GM23338 (cell line): ENCODE data around the gene HPS5. TPM values are rescaled to one million over a fixed set of nuclear protein-coding genes. Genes with fewer than 3 reads are reported as not detected.
"Not testable (repeated sequence)": the region's sequence is repeated elsewhere in the genome, so short reads cannot be mapped to it uniquely, and the experiment has no call there.

Experiments
- ATAC-seq: fragments of 200-7000 bp; cut with Tn5 transposase; 3 replicates; pipeline ENCODE4 v1.9.1; 2020
- DNase-seq: peaks from one replicate; pipeline ENCODE4 v3.0.0-alpha.2; 2015; ENCODE audit warnings: low spot score
- H2AFZ ChIP-seq: fragments of 200-600 bp; sonication (generic); 2 replicates; pipeline ENCODE4 v1.8.0; 2016; ENCODE audit warnings: antibody characterized with exemption, mild to moderate bottlenecking, moderate library complexity
- H3F3A ChIP-seq: fragments of 200-600 bp; sonication (generic); replicated peaks from 2 replicates; pipeline ENCODE4 v1.8.0; 2017; ENCODE audit warnings: antibody characterized with exemption, mixed run types, low read depth
- H3K27ac ChIP-seq: fragments of 200-600 bp; sonication (generic); 2 replicates; pipeline ENCODE4 v1.6.1; 2016; ENCODE audit warnings: low read depth
- H3K27me3 ChIP-seq: fragments of 200-600 bp; sonication (generic); 2 replicates; pipeline ENCODE4 v1.8.0; 2016; ENCODE audit warnings: mild to moderate bottlenecking, mixed run types, moderate library complexity; ENCODE audit not compliant: insufficient read depth
- H3K36me3 ChIP-seq: fragments of 200-600 bp; sonication (generic); 2 replicates; pipeline ENCODE4 v1.8.0; 2016; ENCODE audit warnings: mild to moderate bottlenecking; ENCODE audit not compliant: insufficient read depth
- H3K4me1 ChIP-seq: fragments of 200-600 bp; sonication (generic); 2 replicates; pipeline ENCODE4 v1.8.0; 2016; ENCODE audit warnings: mild to moderate bottlenecking, moderate library complexity; ENCODE audit not compliant: insufficient read depth
- H3K4me2 ChIP-seq: fragments of 200-600 bp; sonication (generic); 2 replicates; pipeline ENCODE4 v1.7.1; 2017; ENCODE audit warnings: mixed run types
- H3K4me3 ChIP-seq: fragments of 200-600 bp; sonication (generic); 2 replicates; pipeline ENCODE4 v1.6.1; 2016; ENCODE audit warnings: mixed run types
- H3K79me2 ChIP-seq: fragments of 200-600 bp; sonication (generic); replicated peaks from 2 replicates; pipeline ENCODE4 v1.8.0; 2017; ENCODE audit warnings: mild to moderate bottlenecking; ENCODE audit not compliant: insufficient read depth
- H3K9me2 ChIP-seq: fragments of 200-600 bp; sonication (generic); 2 replicates; pipeline ENCODE4 v1.8.0; 2017; ENCODE audit not compliant: insufficient read depth
- H4K20me1 ChIP-seq: fragments of 200-600 bp; sonication (generic); replicated peaks from 2 replicates; pipeline ENCODE4 v1.8.0; 2017; ENCODE audit warnings: mild to moderate bottlenecking; ENCODE audit not compliant: insufficient read depth
- H3K27ac Mint-ChIP-seq: 2 replicates; pipeline ENCODE4 v1.8.0; 2020; ENCODE audit warnings: inconsistent platforms, mild to moderate bottlenecking, moderate library complexity, mixed read lengths
- H3K27me3 Mint-ChIP-seq: 3 replicates; pipeline ENCODE4 v1.8.0; 2022; ENCODE audit warnings: low read depth, mild to moderate bottlenecking, moderate library complexity, mixed read lengths, inconsistent platforms; ENCODE audit not compliant: insufficient read depth, poor library complexity
- H3K36me3 Mint-ChIP-seq: 3 replicates; pipeline ENCODE4 v1.8.0; 2021; ENCODE audit warnings: low read depth, mild to moderate bottlenecking, inconsistent platforms, moderate library complexity, mixed read lengths
- H3K4me1 Mint-ChIP-seq: 3 replicates; pipeline ENCODE4 v1.8.0; 2020; ENCODE audit warnings: mild to moderate bottlenecking, inconsistent platforms, mixed read lengths
- H3K4me3 Mint-ChIP-seq: 3 replicates; pipeline ENCODE4 v1.8.0; 2021; ENCODE audit warnings: moderate library complexity, mild to moderate bottlenecking, inconsistent platforms, mixed read lengths
- H3K9me3 Mint-ChIP-seq: 3 replicates; pipeline ENCODE4 v1.8.0; 2020; ENCODE audit warnings: moderate library complexity, mild to moderate bottlenecking, inconsistent platforms, mixed read lengths
- EZH2 ChIP-seq: fragments of 200-600 bp; sonication (generic); IDR thresholded peaks from one replicate; pipeline ENCODE4 v1.8.0; 2017; ENCODE audit warnings: antibody characterized with exemption, mild to moderate bottlenecking, low read depth; ENCODE audit not compliant: unreplicated experiment
- STAT1 ChIP-seq: IDR thresholded peaks from one replicate; pipeline ENCODE4 v1.6.1; 2016; ENCODE audit warnings: antibody characterized with exemption; ENCODE audit not compliant: unreplicated experiment
- polyA plus RNA-seq: library from polyadenylated mRNA; unstranded; fragments of >200 nt; fragmentation: Nextera tagmentation; extraction: Ambion mirVana; gene quantifications from 2 replicates; pipeline ENCODE4 v1.2.1, GENCODE V29; 2016
- total RNA-seq: library from RNA; depleted of rRNA; stranded (reverse); fragments of >200 nt; shearing (Covaris generic); gene quantifications from 2 replicates; pipeline ENCODE4 v1.2.3, GENCODE V29; 2014
- TF ChIP-seq, protein P1 (sequence below): IDR thresholded peaks from 2 replicates; pipeline ENCODE4 v1.6.1; 2016; ENCODE audit warnings: antibody characterized with exemption
- TF ChIP-seq, protein P2 (sequence below), 2 experiments: fragments of 200-600 bp in 1 of 2; sonication (generic) in 1 of 2; conservative IDR thresholded peaks; 2 replicates each; pipeline versions ENCODE4 v1.5.1 to v1.6.1; 2016 to 2017; ENCODE audit warnings: antibody characterized with exemption in 2 of 2, low read depth in 2 of 2, mild to moderate bottlenecking in 2 of 2, moderate library complexity in 1 of 2

The HPS5 gene
- total and polyA plus RNA-seq, 2 experiments from 2014 or later: 11.5 to 18.6 TPM

DNA sequence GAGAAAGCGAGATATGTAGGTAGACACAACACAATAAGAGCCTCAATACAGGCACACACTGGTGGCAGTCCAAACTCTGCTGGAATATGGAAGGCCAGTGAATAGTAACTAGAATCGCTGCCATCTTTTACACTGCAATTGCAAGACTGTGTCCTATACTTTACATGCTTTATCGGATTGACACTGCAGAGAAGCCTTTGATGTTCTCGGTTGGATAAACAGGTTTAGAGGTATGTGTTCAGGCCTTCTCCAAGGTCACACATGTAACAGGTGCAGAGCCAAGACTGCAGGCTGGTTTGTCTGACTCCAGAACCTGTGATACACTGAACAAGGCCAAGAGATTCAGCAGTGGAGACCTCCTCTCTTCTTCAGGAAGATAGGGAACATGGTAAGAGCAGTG lies 50.7 kb downstream of the HPS5 start:
- DNase-seq (no peak), ATAC-seq (no peak)
- no peak overlapping the region for H3K27ac Mint-ChIP-seq
- Histone ChIP-seq H3K9me2 (no peaks in the 10 kb centered on the region), H2AFZ (no peak overlapping the region), H3K4me2 (no peak overlapping the region), H3F3A (no peaks in the 10 kb centered on the region), H3K27ac (no peak overlapping the region), H3K4me3 (no peak overlapping the region), H3K79me2 (no peaks in the 10 kb centered on the region), H3K27me3 (no peaks in the 10 kb centered on the region), H3K36me3 (no peaks in the 10 kb centered on the region), H3K4me1 (no peaks in the 10 kb centered on the region), H4K20me1 (no peaks in the 10 kb centered on the region)
- H3K4me3 Mint-ChIP-seq: no peak overlapping the region
- peaks cover 3% of the 10 kb centered on the region; the same call in 2 of the 3 replicates for H3K9me3 Mint-ChIP-seq
- no peaks in the 10 kb centered on the region for H3K4me1 Mint-ChIP-seq
- H3K27me3 Mint-ChIP-seq: no peaks in the 10 kb centered on the region
- H3K36me3 Mint-ChIP-seq: peaks cover 10% of the 10 kb centered on the region
- no peak for TF ChIP-seq EZH2
- TF ChIP-seq, protein P1, sequence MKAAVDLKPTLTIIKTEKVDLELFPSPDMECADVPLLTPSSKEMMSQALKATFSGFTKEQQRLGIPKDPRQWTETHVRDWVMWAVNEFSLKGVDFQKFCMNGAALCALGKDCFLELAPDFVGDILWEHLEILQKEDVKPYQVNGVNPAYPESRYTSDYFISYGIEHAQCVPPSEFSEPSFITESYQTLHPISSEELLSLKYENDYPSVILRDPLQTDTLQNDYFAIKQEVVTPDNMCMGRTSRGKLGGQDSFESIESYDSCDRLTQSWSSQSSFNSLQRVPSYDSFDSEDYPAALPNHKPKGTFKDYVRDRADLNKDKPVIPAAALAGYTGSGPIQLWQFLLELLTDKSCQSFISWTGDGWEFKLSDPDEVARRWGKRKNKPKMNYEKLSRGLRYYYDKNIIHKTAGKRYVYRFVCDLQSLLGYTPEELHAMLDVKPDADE: no peak

DNA sequence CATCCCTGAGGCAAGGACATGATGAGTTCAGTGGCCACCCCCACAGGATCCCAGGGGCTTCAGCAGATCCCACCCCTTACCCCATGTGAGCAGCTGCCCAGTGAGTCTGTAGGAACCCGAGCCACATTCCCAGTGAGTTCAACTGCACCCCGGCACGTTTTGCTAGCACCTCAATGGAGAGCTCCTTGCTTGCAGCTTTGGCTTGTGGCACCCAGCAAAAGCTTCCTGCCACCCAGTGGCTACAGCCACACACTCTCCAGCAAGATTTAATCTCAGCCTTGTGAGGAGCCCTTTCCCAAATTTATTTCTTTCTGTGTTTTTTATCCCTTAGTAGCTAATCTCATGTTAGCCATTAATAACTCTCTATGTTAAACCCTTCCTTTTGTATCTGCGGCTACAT lies 51.8 kb downstream of the HPS5 start:
- H4K20me1 ChIP-seq: no peaks in the 10 kb centered on the region
- H3K4me1 Mint-ChIP-seq: no peaks in the 10 kb centered on the region
- H3K4me3 ChIP-seq: no peak overlapping the region
- H3K4me3 Mint-ChIP-seq: no peak overlapping the region
- H3K27ac ChIP-seq: no peak overlapping the region
- peak; percentile 67 for ATAC-seq
- H3K9me2 ChIP-seq: no peaks in the 10 kb centered on the region
- no peak overlapping the region for H3K4me2 ChIP-seq
- H3K27ac Mint-ChIP-seq: no peak overlapping the region
- TF ChIP-seq, protein P2, sequence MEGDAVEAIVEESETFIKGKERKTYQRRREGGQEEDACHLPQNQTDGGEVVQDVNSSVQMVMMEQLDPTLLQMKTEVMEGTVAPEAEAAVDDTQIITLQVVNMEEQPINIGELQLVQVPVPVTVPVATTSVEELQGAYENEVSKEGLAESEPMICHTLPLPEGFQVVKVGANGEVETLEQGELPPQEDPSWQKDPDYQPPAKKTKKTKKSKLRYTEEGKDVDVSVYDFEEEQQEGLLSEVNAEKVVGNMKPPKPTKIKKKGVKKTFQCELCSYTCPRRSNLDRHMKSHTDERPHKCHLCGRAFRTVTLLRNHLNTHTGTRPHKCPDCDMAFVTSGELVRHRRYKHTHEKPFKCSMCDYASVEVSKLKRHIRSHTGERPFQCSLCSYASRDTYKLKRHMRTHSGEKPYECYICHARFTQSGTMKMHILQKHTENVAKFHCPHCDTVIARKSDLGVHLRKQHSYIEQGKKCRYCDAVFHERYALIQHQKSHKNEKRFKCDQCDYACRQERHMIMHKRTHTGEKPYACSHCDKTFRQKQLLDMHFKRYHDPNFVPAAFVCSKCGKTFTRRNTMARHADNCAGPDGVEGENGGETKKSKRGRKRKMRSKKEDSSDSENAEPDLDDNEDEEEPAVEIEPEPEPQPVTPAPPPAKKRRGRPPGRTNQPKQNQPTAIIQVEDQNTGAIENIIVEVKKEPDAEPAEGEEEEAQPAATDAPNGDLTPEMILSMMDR (conservative IDR thresholded peaks at IDR 0.05; ENCODE audit: low read depth in 2 of 2): peak; percentile 24 to 38; a peak in 3 of 4 replicates
- no peak for TF ChIP-seq STAT1
- no peaks in the 10 kb centered on the region for H3F3A ChIP-seq
- peak; percentile 37 for DNase-seq
- no peaks in the 10 kb centered on the region for H3K4me1 ChIP-seq
- H3K79me2 ChIP-seq: no peaks in the 10 kb centered on the region
- H3K27me3 Mint-ChIP-seq: no peaks in the 10 kb centered on the region
- H3K36me3 Mint-ChIP-seq: peaks cover 2% of the 10 kb centered on the region
- H3K36me3 ChIP-seq: no peaks in the 10 kb centered on the region
- H3K27me3 ChIP-seq: no peaks in the 10 kb centered on the region
- H3K9me3 Mint-ChIP-seq: no peaks in the 10 kb centered on the region
- no peak overlapping the region for H2AFZ ChIP-seq

DNA sequence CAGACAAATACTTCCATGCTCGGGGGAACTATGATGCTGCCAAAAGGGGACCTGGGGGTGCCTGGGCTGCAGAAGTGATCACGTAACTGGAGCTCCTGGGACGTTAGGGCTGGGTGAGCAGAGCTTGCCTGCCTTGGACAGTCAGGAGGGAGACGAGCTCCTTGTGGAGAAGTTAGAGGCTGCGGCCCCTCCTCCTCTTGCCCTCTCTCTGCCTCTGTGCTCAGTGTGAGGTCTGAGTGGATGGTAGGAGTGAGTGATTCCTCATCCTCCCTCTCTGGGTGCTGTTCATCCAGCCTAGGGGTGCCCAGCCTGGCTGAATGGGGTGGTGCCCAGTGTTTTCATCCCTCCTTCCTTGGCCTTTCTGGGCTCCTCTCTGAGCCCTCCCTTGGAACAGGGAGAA lies 52.7 kb downstream of the HPS5 start:
- ATAC-seq: peak; percentile 75

DNA sequence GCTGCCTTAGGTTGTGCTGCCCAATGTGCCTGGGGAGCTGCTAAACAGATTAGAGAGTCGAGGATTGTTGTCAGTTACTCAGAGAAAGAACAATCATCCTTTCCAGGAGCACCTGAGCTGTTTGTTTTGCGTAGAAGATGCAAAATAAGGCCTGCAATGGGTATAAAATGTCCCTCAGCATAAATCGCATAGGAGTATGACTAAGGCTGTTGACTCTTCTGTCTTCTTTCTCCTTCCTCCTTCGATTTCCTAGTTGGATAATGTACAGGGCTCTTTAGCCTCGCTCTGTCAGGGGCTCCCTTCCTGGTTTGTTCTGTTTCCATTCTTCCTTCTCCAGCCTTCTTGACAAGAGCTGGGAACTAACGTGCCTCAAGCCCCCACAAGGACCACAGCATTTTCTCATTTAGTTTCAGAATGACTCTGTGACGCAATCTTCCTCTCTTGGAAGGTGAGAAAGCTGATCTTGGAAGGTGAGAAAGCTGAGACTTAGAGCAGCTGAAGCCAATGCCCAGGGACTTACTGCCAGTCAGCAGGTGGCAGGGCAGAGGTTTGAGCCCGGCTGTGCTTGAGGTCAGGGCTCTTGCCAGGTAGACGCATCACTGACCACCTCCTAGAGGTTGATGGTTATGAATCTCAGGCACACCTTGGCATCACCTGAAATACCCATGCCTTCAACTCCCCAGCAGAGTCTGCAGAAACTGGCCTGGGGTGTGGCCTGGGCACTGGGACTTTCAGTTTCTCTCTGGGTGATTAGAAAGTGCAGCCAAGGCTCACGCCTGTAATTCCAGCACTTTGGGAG lies 54.4 kb downstream of the HPS5 start:
- not testable (repeated sequence) for H4K20me1 ChIP-seq, H3K79me2 ChIP-seq, H3K27ac ChIP-seq, H3K4me1 Mint-ChIP-seq, H3K4me3 ChIP-seq, H3K9me2 ChIP-seq, H3F3A ChIP-seq, H3K27me3 ChIP-seq, H3K4me1 ChIP-seq, H3K9me3 Mint-ChIP-seq, H2AFZ ChIP-seq, H3K27me3 Mint-ChIP-seq, H3K36me3 Mint-ChIP-seq, ATAC-seq, H3K27ac Mint-ChIP-seq, H3K4me2 ChIP-seq, DNase-seq, H3K4me3 Mint-ChIP-seq, H3K36me3 ChIP-seq

More for the DNA sequence above, 52.7 kb downstream of the HPS5 start:
- H3K36me3 Mint-ChIP-seq, DNase-seq, H3K79me2 ChIP-seq, H3K4me3 Mint-ChIP-seq, H4K20me1 ChIP-seq, H3K27me3 Mint-ChIP-seq, H3K4me1 ChIP-seq, H3K9me2 ChIP-seq, H3K4me2 ChIP-seq, H3K27ac Mint-ChIP-seq, H3K36me3 ChIP-seq, H3K4me1 Mint-ChIP-seq, H3K9me3 Mint-ChIP-seq, H3K4me3 ChIP-seq, H2AFZ ChIP-seq, H3K27me3 ChIP-seq, H3K27ac ChIP-seq, H3F3A ChIP-seq: not testable (repeated sequence)
